BJ (cell line): ENCODE results near the gene TANC2. TPM values are rescaled to one million over a fixed set of nuclear protein-coding genes. Genes with fewer than 3 reads are reported as not detected.

Experiments
- CTCF ChIA-PET: fragments of 350-600 bp; formaldehyde crosslinking; extraction: SDS; loops from one replicate; lab custom pipeline; 2021; ENCODE audit warnings: antibody characterized with exemption, inconsistent platforms; lab: Yijun Ruan, JAX
- POLR2A ChIA-PET: fragments of 300-600 bp; sonication (Branson Sonifier 250); formaldehyde crosslinking; extraction: SDS; loops from one replicate; lab custom pipeline; 2021; ENCODE audit warnings: antibody characterized with exemption; lab: Charles Lee
- DNase-seq: peaks from one replicate; pipeline ENCODE4 v3.0.0-alpha.2; 2011; ENCODE audit warnings: low read depth
- H3K27me3 ChIP-seq: 2 replicates; pipeline ENCODE4 v1.6.0; 2011; ENCODE audit warnings: low read length; ENCODE audit not compliant: control insufficient read depth, insufficient read depth
- H3K36me3 ChIP-seq: 2 replicates; pipeline ENCODE4 v1.5.1; 2011; ENCODE audit warnings: low read length; ENCODE audit not compliant: control insufficient read depth, insufficient read depth
- H3K4me3 ChIP-seq: 2 replicates; pipeline ENCODE4 v1.5.1; 2011; ENCODE audit warnings: low read depth, mild to moderate bottlenecking, control low read depth, low read length
- CTCF ChIP-seq: IDR thresholded peaks from 2 replicates; pipeline ENCODE4 v1.5.1; 2011; ENCODE audit warnings: low read depth, mild to moderate bottlenecking, control low read depth, inconsistent platforms, low read length, moderate library complexity; ENCODE audit not compliant: insufficient read depth
- polyA plus RNA-seq: library from polyadenylated mRNA; depleted of rRNA; stranded (reverse); fragments of >200 nt; gene quantifications from 2 replicates; pipeline ENCODE4 v1.2.3, GENCODE V29; 2011

Gene TANC2
- polyA plus RNA-seq, 1 experiment, result 27.5 TPM

GRCh38 chr17:62931101-62931500 is 34.9 kb upstream of the TANC2 start:
- ChIA-PET POLR2A (no interaction called here), CTCF (interaction anchor here (1.1 kb wide), 1 partner anchor 10 kb away, joined by 3 read pairs; no protein-coding TSS in a partner anchor)
- H3K4me3 ChIP-seq, result no peak overlapping the region
- H3K36me3 ChIP-seq, result no peaks in the 10 kb centered on the region
- no peaks in the 10 kb centered on the region; the same call in none of the 2 replicates for H3K27me3 ChIP-seq
- TF ChIP-seq CTCF, result no peak
- DNase-seq, result no peak

GRCh38 chr17:62933501-62934385 is 32.3 kb upstream of the TANC2 start:
- no peak for DNase-seq
- no peak for TF ChIP-seq CTCF
- H3K4me3 ChIP-seq, result no peak overlapping the region
- no peaks in the 10 kb centered on the region; the same call in 1 of the 2 replicates for H3K27me3 ChIP-seq
- ChIA-PET POLR2A (no interaction called here), CTCF (interaction anchor here (1.1 kb wide), 1 partner anchor 10 kb away, joined by 3 read pairs; no protein-coding TSS in a partner anchor)
- H3K36me3 ChIP-seq, result no peaks in the 10 kb centered on the region

DNA sequence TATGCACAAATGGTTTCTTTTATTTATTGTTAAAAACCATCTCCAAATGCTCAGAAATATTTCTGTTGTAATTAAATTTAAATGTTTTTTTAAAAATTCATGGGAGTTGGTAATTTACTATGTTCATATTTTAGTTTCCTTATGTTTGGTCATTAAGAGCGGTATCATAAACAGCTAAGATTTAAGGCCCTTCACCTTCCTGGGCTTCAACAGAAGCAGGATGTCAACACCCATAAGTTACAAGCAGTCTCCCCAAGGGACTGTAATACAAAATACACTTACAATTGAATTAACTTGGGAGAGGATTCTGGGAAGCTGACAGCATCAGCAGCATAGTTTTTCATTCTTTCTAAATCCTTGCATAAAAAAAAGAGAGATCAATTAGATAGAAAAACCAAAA is 30.9 kb upstream of the TANC2 start:
- ChIA-PET POLR2A (no interaction called here), CTCF (interaction anchor here (0.5 kb wide), 1 partner anchor 543 kb away, joined by 5 read pairs; no protein-coding TSS in a partner anchor)
- no peak for TF ChIP-seq CTCF
- Histone ChIP-seq H3K36me3 (no peaks in the 10 kb centered on the region), H3K4me3 (no peak overlapping the region), H3K27me3 (no peaks in the 10 kb centered on the region; the same call in 1 of the 2 replicates)
- no peak for DNase-seq

DNA sequence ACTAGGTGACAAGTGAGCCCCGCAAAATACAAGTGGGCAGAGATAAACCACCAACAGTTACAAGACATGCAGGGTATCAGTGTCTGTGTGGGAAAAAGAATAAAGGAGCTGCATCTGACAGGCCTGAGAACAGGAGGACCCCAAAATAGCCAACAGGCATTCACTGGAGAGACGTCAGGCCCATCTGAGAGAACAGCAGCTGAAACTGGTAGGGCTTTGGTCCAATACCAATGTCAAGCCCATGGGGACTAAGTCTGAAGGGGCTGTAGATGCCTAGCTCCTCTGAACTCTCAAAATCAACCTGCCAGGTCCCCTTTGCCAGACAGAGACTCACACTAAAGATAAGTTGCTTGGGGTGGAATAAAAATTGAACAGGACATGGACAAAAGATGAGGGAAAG is 30.5 kb upstream of the TANC2 start:
- TF ChIP-seq CTCF, result no peak

GRCh38 chr17:62937606-62938005 is 28.4 kb upstream of the TANC2 start:
- ChIA-PET CTCF (no interaction called here), POLR2A (no interaction called here)
- no peaks in the 10 kb centered on the region for H3K36me3 ChIP-seq
- no peaks in the 10 kb centered on the region; the same call in 1 of the 2 replicates for H3K27me3 ChIP-seq
- no peak for TF ChIP-seq CTCF
- H3K4me3 ChIP-seq, result no peak overlapping the region
- no peak for DNase-seq

More for the DNA sequence above, 30.5 kb upstream of the TANC2 start:
- H3K36me3 ChIP-seq, result no peaks in the 10 kb centered on the region
- ChIA-PET CTCF (no interaction called here), POLR2A (no interaction called here)
- H3K4me3 ChIP-seq, result no peak overlapping the region
- no peak for DNase-seq
- H3K27me3 ChIP-seq, result no peaks in the 10 kb centered on the region; the same call in 1 of the 2 replicates
